ENCODE measurements around the gene MYRIP. TPM values are rescaled to one million over a fixed set of nuclear protein-coding genes. Genes with fewer than 3 reads are reported as not detected.
A peak's percentile ranks its signal among the peaks of the same experiment; 100 is the strongest.

Gene MYRIP
- 1 to 10 TPM; 2.3 to 4.8 (median 2.6) TPM for total RNA-seq

DNA sequence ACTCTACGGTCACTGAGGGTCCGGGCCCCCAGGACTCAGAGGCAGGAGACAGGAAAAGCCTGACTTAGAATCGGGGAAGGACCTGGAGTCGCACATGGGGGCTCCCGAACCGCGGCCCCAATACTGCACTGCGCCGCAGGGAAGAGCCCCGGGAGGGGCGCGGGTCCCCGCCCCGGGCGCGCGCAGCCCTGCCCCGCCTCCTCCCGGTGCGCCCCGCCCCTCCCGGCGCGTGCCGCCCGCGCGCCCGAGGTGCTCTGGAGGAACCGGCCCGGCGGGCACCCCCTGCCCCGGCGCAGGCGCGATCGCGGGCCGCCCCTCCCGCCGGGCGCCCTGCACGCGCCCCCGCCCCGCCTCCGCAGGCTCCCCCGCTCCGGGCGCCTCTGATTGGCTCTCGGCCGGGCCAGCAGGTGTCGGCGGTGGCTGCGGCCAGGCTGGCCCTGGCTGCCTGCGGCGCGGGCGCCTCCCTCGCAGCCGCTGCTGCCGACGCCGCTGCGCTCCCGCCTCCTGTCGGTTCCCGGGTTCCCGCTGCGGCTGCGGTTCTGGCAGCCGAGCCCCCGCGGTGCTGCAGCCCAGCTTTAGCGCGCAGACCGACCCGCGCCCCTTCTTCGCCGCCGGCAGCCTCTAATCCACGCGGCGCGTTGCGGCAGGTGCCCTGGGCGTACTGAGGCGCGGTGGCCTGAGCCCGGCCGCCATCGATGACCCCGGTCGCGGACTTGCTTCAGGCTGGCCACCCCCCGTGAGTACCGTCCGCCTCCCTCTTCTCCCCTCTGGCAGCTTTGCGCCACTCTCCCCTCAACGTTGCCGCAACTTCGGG, at the start of gene MYRIP:
Gene MYRIP (plus strand): TSS at position 429 of the 814 bp plus-strand sequence. CDS start 91,208 bp downstream, outside the sequence.
- TF ChIP-seq POLR2A (IDR thresholded peaks at IDR 0.05) (no peak), POLR2AphosphoS5 (IDR thresholded peaks at IDR 0.05) (no peak), CTCF (IDR thresholded peaks at IDR 0.05) (no peak)
- Histone ChIP-seq H3K4me1 (peaks cover 0 to 2% of the 10 kb centered on the region in 2 donors), H3K36me3 (no peaks in the 10 kb centered on the region), H3K27ac (no peak within 1 kb of the TSS), H3K27me3 (peaks cover 0 to 38% of the 10 kb centered on the region in 2 donors), H3K4me3 (peak within 1 kb of the TSS; percentile 47 to 72 (median 55)), H3K9me3 (no peaks in the 10 kb centered on the region)
- DNase-seq (ENCODE audit: low spot score in 2 of 2), result peak; percentile 24 to 54
- intact Hi-C loops (cut with DNase I; ENCODE audit: low total_unique reads), result no loop called here

DNA sequence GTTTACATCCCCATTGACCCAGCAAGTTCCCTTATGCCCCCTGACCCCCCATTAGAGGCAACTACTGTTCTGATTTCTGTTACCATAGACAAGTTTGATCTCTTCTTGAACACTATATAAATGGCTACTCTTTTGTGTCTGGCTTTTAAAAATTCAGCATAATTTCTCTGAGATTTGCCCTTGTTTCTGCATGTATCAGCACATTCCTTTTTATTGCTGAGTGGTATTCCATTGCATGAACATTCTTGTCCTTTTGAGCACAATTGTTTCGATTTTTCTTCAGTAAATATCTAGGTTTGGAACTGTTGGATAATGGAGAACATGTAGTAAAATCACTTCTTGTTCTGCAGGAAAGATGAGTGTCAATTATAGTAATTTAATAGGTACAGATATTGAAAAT, 49.1 kb upstream of the MYRIP start:
- H3K27me3 ChIP-seq, result no peaks in the 10 kb centered on the region
- H3K9me3 ChIP-seq, result no peaks in the 10 kb centered on the region
- no peak overlapping the region for H3K27ac ChIP-seq
- H3K4me1 ChIP-seq, result no peaks in the 10 kb centered on the region
- intact Hi-C loops (cut with DNase I; ENCODE audit: low total_unique reads), result no loop called here
- TF ChIP-seq CTCF (IDR thresholded peaks at IDR 0.05) (no peak), POLR2A (IDR thresholded peaks at IDR 0.05) (no peak), POLR2AphosphoS5 (IDR thresholded peaks at IDR 0.05) (no peak)
- peaks cover 4% of the 10 kb centered on the region for H3K36me3 ChIP-seq
- DNase-seq (ENCODE audit: low spot score in 2 of 2), result no peak
- H3K4me3 ChIP-seq, result no peak overlapping the region

GRCh38 chr3:39762537-39763070, 46.8 kb upstream of the MYRIP start:
- DNase-seq (ENCODE audit: low spot score in 2 of 2), result no peak
- Histone ChIP-seq H3K4me1 (no peaks in the 10 kb centered on the region), H3K27me3 (no peaks in the 10 kb centered on the region), H3K36me3 (peaks cover 4% of the 10 kb centered on the region), H3K4me3 (no peak overlapping the region), H3K27ac (no peak overlapping the region), H3K9me3 (no peaks in the 10 kb centered on the region)
- no peak for TF ChIP-seq CTCF (IDR thresholded peaks at IDR 0.05)
- TF ChIP-seq POLR2A (IDR thresholded peaks at IDR 0.05), result no peak
- TF ChIP-seq POLR2AphosphoS5 (IDR thresholded peaks at IDR 0.05), result no peak
- intact Hi-C loops (cut with DNase I; ENCODE audit: low total_unique reads), result no loop called here

DNA sequence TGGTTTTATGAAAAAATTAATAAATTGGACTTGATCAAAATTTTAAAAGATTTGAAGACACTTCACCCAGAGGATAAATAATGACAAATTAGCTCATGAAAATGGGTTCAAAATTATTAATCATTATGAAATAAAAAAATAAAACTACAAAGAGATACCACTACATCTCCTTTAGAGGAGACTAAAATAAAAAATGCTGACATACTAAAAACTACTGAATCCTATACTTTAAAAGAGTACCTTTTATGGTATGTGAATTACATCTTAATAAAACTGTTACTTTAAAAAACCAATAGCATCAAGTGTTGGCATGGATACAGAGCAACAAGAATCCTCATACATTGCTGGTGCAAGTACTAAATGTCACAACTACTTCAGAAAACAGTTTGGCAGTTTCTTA, 46.0 kb upstream of the MYRIP start:
- DNase-seq (ENCODE audit: low spot score in 2 of 2), result no peak
- Histone ChIP-seq H3K27me3 (no peaks in the 10 kb centered on the region), H3K4me3 (no peak overlapping the region), H3K27ac (no peak overlapping the region), H3K4me1 (no peaks in the 10 kb centered on the region), H3K9me3 (no peaks in the 10 kb centered on the region), H3K36me3 (peaks cover 4% of the 10 kb centered on the region)
- intact Hi-C loops (cut with DNase I; ENCODE audit: low total_unique reads), result no loop called here
- no peak for TF ChIP-seq CTCF (IDR thresholded peaks at IDR 0.05)
- TF ChIP-seq POLR2AphosphoS5 (IDR thresholded peaks at IDR 0.05), result no peak
- TF ChIP-seq POLR2A (IDR thresholded peaks at IDR 0.05), result no peak

- no peaks in the 10 kb centered on the region for H3K9me3 ChIP-seq
- no peak overlapping the region for H3K4me3 ChIP-seq
- H3K27ac ChIP-seq, result no peak overlapping the region
- H3K27me3 ChIP-seq, result no peaks in the 10 kb centered on the region
- peaks cover 4% of the 10 kb centered on the region for H3K36me3 ChIP-seq
- TF ChIP-seq POLR2A (IDR thresholded peaks at IDR 0.05), result no peak
- intact Hi-C loops (cut with DNase I; ENCODE audit: low total_unique reads), result no loop called here
- no peaks in the 10 kb centered on the region for H3K4me1 ChIP-seq
- DNase-seq (ENCODE audit: low spot score in 2 of 2), result no peak
These were observed 43.8 kb upstream of the MYRIP start for GRCh38 chr3:39765575-39765974.
